IPS-NIHi7 (cell line): ENCODE data around the gene ZNF266.
A peak's percentile ranks its signal among the peaks of the same experiment; 100 is the strongest.

Source experiments
- DNase-seq: peaks from one replicate; pipeline ENCODE4 v3.0.0; 2012; ENCODE audit warnings: mixed read lengths; ENCODE audit errors: extremely low spot score

Gene ZNF266

DNA sequence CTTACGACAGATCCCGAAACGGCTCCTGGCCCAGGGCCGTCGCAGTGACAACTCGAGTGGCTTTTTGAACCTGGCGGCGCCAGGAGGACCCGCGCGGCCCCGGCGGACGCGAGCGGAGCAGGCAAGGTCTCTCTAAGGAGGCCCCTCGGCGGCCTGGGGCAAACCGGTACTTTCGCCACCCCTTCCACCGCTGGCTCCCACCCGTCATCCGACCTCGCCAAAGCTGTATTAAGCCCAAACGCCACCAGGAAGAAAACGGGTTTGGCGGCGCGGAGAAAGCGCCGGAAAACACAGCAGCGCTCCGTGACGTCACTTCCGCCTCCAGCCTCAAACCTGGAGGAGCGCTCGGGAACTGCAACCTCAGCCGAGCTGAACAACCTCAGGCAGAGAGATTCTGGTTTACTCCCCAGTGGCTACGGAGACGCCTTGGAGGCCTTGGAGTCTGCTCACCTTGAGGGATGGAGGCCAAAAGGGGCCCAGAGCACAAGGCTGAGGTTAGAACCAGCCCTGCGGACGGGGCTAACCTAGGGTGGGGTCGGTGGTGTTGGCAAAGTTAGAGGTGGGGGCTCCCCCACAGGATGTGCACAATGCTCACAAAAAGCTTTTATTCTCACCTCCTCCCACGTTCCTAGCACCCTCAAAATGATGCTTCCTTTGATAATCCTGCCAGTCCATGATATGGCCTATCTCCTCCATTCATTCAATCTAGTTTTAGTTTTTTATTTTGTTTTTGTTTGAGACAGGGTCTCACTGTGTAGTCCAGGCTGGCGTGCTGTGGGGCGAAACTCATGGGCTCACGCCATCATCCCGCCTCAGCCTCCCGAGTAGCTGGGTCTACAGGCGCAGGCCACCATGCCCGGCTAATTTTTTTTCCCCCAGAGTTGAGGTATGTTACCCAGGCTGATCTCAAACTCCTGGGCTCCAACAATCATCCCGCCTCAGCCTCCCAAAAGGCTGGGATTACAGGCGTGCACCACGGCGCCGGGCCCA lies at the start of gene ZNF266:
TSS of gene ZNF266 (minus strand) at position 295 of the 990 bp plus-strand sequence. CDS start 15,484 bp downstream, outside the sequence.
- DNase-seq = peak; percentile 98

GRCh38 chr19:9485140-9485539 lies 49.8 kb upstream of the ZNF266 start:
- no peak for DNase-seq

GRCh38 chr19:9474975-9475374 lies 39.6 kb upstream of the ZNF266 start:
- no peak for DNase-seq

DNA sequence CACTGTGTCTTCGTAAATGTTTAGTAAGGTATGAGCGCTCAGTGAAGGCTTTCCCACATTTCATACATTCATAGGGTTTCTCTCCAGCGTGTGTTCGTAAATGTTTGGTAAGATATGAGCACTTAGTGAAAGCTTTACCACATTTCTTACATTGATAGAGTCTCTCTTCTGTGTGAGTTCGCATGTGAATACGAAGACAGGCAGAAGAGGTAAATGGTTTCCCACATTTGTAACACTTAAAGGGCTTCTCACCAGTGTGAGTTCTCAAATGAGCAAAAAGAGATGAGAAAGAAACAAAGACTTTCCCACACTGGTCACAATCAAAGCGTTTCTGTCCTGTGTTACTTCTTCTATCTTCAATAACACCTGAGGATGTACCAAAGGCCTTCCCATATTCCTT lies 31.8 kb upstream of the ZNF266 start:
- no peak for DNase-seq

GRCh38 chr19:9461938-9462337 lies 26.6 kb upstream of the ZNF266 start:
- no peak for DNase-seq

GRCh38 chr19:9456018-9456689 lies 20.8 kb upstream of the ZNF266 start:
- DNase-seq = no peak

DNA sequence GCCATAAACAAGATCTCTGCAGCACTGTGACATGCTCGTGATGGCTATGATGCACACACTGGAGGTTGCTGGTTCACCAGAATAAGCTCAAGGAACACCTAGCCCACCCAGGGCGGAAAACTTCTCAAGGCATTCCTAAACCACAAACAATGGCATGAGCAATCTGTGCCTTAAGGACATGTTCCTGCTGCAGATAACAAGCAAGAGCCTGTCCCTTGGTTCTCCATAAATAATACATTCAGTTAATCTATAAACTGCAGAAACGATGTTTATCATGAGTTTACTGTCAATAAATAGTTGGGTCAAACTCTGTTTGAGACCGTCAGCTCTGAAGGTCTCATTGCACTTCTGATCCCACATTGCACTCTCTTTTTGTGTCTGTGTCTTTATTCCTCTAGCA lies 18.6 kb upstream of the ZNF266 start:
- DNase-seq = no peak

DNA sequence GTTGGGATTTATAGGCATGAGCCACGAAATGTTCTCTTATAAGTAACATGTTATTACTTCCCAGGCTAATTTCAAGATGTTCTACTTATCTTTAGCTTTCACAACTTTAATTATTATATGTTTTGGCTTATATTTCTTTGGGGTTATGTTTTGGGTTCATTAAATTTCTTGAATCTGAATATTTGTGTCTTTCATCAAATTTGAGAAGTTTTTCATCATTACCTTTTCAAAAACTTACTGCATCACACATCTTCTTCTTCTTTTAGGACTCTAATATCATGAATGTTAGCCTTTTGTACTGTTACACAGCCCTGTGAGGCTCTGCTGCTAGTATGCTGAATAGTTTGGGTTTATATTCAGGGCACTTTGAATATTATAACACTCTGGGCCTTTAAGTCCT lies 9.7 kb upstream of the ZNF266 start:
- DNase-seq = no peak

DNA sequence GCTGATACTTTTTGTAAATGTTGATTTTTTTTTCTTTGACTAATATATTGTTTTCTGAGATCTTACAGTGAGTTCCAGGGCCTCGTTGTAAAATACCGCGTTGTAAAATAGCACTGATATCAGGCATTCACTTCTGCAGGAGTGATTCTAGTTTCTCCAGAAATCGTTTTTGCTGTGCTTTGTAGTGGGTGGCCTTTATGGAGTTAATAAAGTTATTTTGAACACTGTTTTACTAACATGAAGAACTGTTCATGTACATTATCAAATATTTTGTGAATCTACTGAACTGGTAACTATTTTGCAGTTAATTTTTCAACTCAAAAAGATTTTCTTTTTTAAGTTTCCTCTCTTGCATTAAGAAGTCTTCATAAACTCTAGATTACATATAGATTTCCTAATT lies 985 bp upstream of the ZNF266 start:
- DNase-seq = no peak

- DNase-seq = peak; percentile 88
Observed at GRCh38 chr19:9431475-9431874, 3.9 kb downstream of the ZNF266 start.

DNA sequence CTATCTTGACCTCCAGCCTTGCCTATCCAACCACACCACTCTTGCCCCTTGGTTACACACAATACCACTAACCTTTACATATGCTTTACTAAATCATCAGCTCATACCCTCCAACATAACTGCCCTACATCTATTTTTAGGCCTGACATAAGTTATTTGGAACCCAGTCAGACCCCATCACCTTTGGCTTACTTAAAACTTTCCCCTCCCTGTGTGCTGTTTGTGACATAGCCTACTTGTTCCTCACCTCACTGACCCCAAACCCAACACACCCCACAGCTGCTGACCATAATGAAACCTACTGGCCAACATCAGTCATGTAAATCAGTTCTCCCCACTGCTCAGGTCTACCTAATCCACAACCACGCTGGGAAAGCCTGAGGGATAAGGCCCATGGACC lies 4.9 kb downstream of the ZNF266 start:
- no peak for DNase-seq

DNA sequence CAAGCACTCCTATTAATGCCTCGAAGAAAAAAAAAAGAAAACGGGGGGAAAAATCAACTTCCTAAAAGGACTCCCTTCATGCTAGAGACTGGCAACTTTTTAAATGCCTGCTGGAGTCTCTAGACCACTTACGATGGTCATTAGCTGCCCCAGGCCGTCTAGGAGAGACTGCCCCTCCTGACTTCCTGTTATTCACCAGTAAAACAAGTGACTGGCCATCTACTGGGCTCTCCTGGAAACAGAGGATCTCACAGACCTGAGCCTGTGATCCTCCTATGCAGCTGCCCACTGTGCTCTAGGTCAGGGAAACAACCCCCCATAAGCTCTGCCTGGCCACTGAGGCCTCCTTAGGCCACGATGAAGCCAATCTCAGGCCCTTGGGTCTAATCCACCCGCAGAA lies 7.4 kb downstream of the ZNF266 start:
- no peak for DNase-seq

DNA sequence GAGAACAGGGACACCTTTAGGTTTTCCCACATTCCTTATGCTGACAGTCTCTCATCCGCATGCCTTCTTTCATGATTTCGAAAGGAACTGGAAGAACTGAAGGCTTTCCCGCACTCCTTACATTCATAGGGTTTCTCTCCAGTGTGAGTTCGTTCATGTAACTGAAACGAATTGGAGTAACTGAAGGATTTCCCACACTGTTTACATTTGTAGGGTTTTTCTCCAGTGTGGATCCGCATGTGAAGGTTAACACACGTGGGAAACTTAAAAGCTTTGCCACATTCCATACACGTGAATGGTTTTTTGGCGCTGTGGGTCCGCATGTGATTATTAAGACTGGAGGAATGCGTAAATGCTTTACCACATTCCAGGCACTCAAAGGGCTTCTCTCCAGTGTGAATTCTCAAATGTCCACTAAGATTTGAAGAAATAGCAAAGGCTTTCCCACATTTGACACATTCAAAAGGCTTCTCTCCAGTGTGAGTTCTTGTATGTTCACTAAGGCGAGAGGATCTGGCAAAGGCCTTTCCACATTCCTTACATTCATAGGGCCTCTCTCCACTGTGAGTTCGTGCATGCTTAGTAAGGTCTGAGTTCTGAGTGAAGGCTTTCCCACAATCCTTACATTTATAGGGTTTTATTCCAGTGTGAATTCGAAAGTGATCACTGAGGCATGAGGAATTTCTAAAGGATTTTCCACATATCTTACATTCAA lies 22.0 kb downstream of the ZNF266 start:
- DNase-seq = no peak

DNA sequence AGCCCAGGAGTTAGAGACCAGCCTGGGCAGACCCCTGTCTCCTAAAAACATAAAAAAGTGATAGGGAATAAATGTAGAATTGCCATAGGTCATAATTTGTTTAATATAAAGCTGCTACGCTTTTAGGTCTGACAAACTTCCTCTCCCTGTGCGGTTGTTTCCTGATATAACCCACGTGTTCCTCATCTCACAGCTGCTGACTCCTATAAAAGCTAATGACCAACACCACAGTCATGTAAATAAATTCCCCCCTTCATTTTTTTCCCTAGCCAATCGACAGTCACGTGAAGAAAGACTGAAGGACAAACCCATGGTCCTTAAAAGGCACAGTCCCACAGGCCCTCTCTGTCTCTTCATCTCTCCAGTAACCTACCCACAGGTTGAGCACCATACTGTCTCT lies 27.5 kb downstream of the ZNF266 start:
- no peak for DNase-seq

DNA sequence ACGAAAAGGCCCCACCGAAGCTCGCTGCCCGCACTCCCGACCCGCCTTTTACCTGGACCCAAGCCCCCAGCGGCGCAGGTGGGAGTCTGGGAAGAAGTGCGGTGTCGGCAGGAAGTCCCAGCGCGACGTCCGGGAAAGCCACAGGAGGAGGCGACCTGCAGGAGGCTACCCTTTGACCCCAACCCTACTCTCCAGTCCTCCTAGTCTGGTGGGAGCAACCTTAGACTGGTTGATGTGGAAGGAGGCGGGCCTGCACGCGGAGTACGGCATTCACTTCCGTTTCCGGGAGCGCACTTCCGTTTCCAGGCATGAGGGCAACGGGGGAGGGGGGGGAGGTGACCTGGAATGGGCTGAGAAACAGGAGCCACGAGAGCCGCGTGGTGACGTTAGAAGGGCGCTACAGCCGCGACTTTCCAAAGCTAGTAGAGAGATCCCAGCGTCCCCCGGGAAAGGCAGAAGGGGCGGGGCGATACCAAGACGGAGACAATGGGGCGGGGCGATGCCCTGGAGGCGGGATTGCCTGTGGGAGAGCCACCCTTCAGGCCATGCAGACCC lies 28.5 kb downstream of the ZNF266 start:
- no peak for DNase-seq

- DNase-seq = no peak
Observed at GRCh38 chr19:9381361-9381785, 54.0 kb downstream of the ZNF266 start.

DNA sequence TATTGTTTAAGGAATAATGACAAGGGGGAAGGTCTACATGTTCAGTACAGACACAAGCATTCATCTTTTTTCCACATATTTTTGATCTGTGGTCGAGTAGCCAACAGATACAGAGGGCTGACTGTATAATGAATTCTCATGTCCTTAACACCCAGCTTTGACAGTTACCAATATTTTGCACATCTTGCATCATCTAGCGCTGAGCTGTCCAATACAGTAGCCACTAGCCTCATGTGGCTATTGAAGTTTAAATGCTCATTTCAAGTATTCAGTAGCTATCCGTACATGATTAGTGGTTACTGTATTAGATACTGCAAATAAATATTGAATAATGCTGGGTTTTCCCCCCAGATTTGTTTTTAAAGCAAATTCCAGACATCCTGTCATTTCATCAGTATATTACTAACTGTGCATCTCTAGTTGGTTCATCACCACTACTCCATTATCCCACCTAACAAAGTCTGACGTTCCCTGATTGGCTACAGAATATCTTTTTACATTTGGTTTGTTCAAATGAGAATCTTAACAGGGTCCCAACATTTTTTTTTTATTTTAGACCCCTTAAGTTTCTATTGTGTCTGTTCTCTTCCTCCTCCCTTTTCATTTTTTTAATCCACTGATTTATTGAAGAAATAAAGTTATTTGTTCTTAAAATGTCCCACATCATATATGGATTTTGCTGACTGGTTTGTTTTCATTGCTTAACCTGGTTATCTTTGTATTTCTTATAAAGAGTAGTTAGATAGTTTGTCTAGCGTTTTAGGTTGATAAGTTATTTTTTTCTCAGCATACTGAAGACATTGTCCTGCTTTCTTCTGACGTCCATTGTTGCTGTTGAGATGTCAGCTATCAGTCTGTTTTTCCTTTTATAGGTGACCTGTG lies 64.4 kb downstream of the ZNF266 start:
- no peak for DNase-seq

- DNase-seq = no peak
Observed at GRCh38 chr19:9362905-9363304, 72.5 kb downstream of the ZNF266 start, which contains the start of gene ZNF177. Gene ZNF177 (plus strand): TSS chr19:9363013. CDS start chr19:9378312, 15,299 bp downstream.
